HG02943 (cell line): ENCODE results near the gene USP17L26.
"Not testable (repeated sequence)": the region's sequence is repeated elsewhere in the genome, so short reads cannot be mapped to it uniquely, and the experiment has no call there.

Experiments used
- ATAC-seq: cut with Tn5 transposase; IDR thresholded peaks from one replicate; pipeline ENCODE4 v1.9.1; 2021; ENCODE audit warnings: mild to moderate bottlenecking, low read depth, moderate library complexity; ENCODE audit not compliant: unreplicated experiment

The USP17L26 gene

GRCh38 chr4:9334358-9334757 is at the start of gene USP17L26:
USP17L26 (plus strand) TSS chr4:9334658; CDS start chr4:9334658, 0 bp downstream.
- ATAC-seq: not testable (repeated sequence)

- not testable (repeated sequence) for ATAC-seq
Observed at GRCh38 chr4:9324191-9324590, 10.3 kb upstream of the USP17L26 start.

GRCh38 chr4:9324865-9325264 is 9.6 kb upstream of the USP17L26 start, which contains the start of gene USP17L24:
USP17L24 (plus strand) TSS chr4:9325165; CDS start chr4:9325165, 0 bp downstream.
- ATAC-seq: not testable (repeated sequence)

- not testable (repeated sequence) for ATAC-seq
Observed at GRCh38 chr4:9329611-9330010, 4.8 kb upstream of the USP17L26 start, which contains the start of gene USP17L25. USP17L25 (plus strand) TSS chr4:9329911; CDS start chr4:9329911, 0 bp downstream.

- not testable (repeated sequence) for ATAC-seq
Observed at GRCh38 chr4:9339103-9339502, 4.6 kb downstream of the USP17L26 start, which contains the start of gene USP17L5. USP17L5 (plus strand) TSS chr4:9339403; CDS start chr4:9339403, 0 bp downstream.

GRCh38 chr4:9343848-9344247 is 9.4 kb downstream of the USP17L26 start, which contains the start of gene USP17L27:
USP17L27 (plus strand) TSS chr4:9344148; CDS start chr4:9344148, 0 bp downstream.
- not testable (repeated sequence) for ATAC-seq

GRCh38 chr4:9348593-9348992 is 14.1 kb downstream of the USP17L26 start, which contains the start of gene USP17L28:
USP17L28 (plus strand) TSS chr4:9348893; CDS start chr4:9348893, 0 bp downstream.
- not testable (repeated sequence) for ATAC-seq

- not testable (repeated sequence) for ATAC-seq
Observed at GRCh38 chr4:9350866-9351265, 16.4 kb downstream of the USP17L26 start.

GRCh38 chr4:9353338-9353737 is 18.9 kb downstream of the USP17L26 start, which contains the start of gene USP17L29:
USP17L29 (plus strand) TSS chr4:9353638; CDS start chr4:9353638, 0 bp downstream.
- ATAC-seq: not testable (repeated sequence)

- not testable (repeated sequence) for ATAC-seq
Observed at GRCh38 chr4:9362829-9363228, 28.4 kb downstream of the USP17L26 start, which contains the start of gene USP17L30. USP17L30 (plus strand) TSS chr4:9363129; CDS start chr4:9363129, 0 bp downstream.

GRCh38 chr4:9379881-9380280 is 45.4 kb downstream of the USP17L26 start:
- not testable (repeated sequence) for ATAC-seq

GRCh38 chr4:9381012-9381534 is 46.6 kb downstream of the USP17L26 start:
- not testable (repeated sequence) for ATAC-seq

- no peak for ATAC-seq
Observed at GRCh38 chr4:9384126-9384525, 49.7 kb downstream of the USP17L26 start.
